ENCODE data around the gene LDLRAD3.

DNA sequence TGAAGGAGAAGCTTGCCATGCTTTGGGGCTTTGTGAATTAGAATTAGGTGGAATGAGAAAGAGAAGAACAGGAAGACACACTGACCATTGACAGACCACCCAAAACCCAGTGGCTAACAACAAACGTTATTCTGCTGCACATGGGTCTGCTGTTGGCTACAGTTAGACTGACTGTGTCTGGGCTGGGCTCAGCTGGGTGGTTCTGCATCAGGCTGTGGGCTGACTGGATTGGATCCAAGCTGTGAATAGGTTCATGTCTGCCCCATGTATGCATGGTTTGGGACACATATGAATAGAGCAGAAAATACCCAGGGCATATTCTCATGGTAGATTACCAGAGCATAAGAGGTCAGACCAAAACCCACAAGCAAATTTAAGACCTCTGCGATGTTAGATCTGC is 11.7 kb upstream of the LDLRAD3 start:
- TF ChIP-seq CTBP1 (IDR thresholded peaks at IDR 0.05; ENCODE audit: borderline replicate concordance) = no peak
- TF ChIP-seq LEF1 (IDR thresholded peaks at IDR 0.05; ENCODE audit: borderline replicate concordance) = no peak
- no peak for TF ChIP-seq BHLHE40 (IDR thresholded peaks at IDR 0.05; ENCODE audit: borderline replicate concordance)
- TF ChIP-seq NFRKB (IDR thresholded peaks at IDR 0.05) = no peak
- TF ChIP-seq FOXA1 (IDR thresholded peaks at IDR 0.05) = no peak
- TF ChIP-seq SUZ12 (IDR thresholded peaks at IDR 0.05) = no peak
- TF ChIP-seq FOXM1 (IDR thresholded peaks at IDR 0.05; ENCODE audit: borderline replicate concordance) = no peak
- TF ChIP-seq, protein P1, sequence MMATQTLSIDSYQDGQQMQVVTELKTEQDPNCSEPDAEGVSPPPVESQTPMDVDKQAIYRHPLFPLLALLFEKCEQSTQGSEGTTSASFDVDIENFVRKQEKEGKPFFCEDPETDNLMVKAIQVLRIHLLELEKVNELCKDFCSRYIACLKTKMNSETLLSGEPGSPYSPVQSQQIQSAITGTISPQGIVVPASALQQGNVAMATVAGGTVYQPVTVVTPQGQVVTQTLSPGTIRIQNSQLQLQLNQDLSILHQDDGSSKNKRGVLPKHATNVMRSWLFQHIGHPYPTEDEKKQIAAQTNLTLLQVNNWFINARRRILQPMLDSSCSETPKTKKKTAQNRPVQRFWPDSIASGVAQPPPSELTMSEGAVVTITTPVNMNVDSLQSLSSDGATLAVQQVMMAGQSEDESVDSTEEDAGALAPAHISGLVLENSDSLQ (IDR thresholded peaks at IDR 0.05) = no peak
- TF ChIP-seq ELF4 (IDR thresholded peaks at IDR 0.05) = no peak
- TF ChIP-seq SP1 (IDR thresholded peaks at IDR 0.05) = no peak
- TF ChIP-seq ARNT (IDR thresholded peaks at IDR 0.05) = no peak
- TF ChIP-seq L3MBTL2 (conservative IDR thresholded peaks at IDR 0.05) = no peak
- TF ChIP-seq TARDBP (IDR thresholded peaks at IDR 0.05) = no peak
- TF ChIP-seq ZNF384 (IDR thresholded peaks at IDR 0.05) = no peak

Data from HEK293T (cell line).